Vagina (tissue), 2 donors: ENCODE data around the gene TIGD3.

Source experiments
- POLR2AphosphoS5 ChIP-seq, 2 donors: sonication (generic); formaldehyde crosslinking; IDR thresholded peaks; one replicate each; pipeline ENCODE4 v1.9.0; 2017; ENCODE audit warnings: antibody characterized with exemption in 2 of 2, mild to moderate bottlenecking in 2 of 2, low read depth in 1 of 2; ENCODE audit not compliant: insufficient read depth in 1 of 2
- TF ChIP-seq, protein P1 (sequence below), 3 experiments: fragments of 450-650 bp in 2 of 3; fragments of 200-600 bp in 1 of 3; sonication (generic) in 1 of 3; IDR thresholded peaks; one replicate each; pipeline ENCODE4 v1.5.1; 2017 to 2019; ENCODE audit warnings: antibody characterized with exemption in 3 of 3, mild to moderate bottlenecking in 2 of 3, moderate library complexity in 2 of 3

DNA sequence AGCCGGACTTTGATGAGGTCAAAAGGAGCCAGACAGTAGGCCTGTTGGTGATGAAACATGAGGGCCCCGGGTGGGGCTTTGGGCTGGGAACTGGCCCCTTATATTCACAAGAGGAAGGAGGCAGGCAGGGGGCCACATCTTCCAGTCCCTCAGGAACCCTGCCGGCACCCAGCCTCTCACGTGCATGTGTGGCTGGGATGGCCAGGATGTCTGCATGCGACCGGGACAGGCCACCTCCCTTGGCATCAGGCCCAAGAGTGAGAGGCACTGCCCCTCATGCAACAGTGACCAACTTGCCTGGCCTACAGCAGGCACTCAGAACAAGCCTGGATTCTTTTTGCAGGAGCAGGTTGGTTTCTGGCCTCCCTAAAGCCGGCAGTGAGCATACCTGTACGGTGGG is 22.5 kb downstream of the TIGD3 start:
- TF ChIP-seq, protein P1, sequence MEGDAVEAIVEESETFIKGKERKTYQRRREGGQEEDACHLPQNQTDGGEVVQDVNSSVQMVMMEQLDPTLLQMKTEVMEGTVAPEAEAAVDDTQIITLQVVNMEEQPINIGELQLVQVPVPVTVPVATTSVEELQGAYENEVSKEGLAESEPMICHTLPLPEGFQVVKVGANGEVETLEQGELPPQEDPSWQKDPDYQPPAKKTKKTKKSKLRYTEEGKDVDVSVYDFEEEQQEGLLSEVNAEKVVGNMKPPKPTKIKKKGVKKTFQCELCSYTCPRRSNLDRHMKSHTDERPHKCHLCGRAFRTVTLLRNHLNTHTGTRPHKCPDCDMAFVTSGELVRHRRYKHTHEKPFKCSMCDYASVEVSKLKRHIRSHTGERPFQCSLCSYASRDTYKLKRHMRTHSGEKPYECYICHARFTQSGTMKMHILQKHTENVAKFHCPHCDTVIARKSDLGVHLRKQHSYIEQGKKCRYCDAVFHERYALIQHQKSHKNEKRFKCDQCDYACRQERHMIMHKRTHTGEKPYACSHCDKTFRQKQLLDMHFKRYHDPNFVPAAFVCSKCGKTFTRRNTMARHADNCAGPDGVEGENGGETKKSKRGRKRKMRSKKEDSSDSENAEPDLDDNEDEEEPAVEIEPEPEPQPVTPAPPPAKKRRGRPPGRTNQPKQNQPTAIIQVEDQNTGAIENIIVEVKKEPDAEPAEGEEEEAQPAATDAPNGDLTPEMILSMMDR (IDR thresholded peaks at IDR 0.05) = no peak
- TF ChIP-seq POLR2AphosphoS5 (IDR thresholded peaks at IDR 0.05; ENCODE audit: insufficient read depth in 1 of 2, low read depth in 1 of 2) = no peak
